RPMI7951 (cell line): Measurements from ENCODE around the gene ANKRD55. TPM values are rescaled to one million over a fixed set of nuclear protein-coding genes. Genes with fewer than 3 reads are reported as not detected.
"Not testable (repeated sequence)": the region's sequence is repeated elsewhere in the genome, so short reads cannot be mapped to it uniquely, and the experiment has no call there.

Experiments
- DNase-seq: peaks from one replicate; pipeline ENCODE4 v3.0.0-alpha.2; 2012; ENCODE audit warnings: low read depth
- total RNA-seq: library from RNA; depleted of rRNA; stranded (reverse); fragments of >200 nt; shearing (Covaris generic); gene quantifications from 2 replicates; pipeline ENCODE4 v1.2.3, GENCODE V29; 2014

ANKRD55 gene
- total RNA-seq, 1 experiment from 2014 or later: 0.24 TPM

DNA sequence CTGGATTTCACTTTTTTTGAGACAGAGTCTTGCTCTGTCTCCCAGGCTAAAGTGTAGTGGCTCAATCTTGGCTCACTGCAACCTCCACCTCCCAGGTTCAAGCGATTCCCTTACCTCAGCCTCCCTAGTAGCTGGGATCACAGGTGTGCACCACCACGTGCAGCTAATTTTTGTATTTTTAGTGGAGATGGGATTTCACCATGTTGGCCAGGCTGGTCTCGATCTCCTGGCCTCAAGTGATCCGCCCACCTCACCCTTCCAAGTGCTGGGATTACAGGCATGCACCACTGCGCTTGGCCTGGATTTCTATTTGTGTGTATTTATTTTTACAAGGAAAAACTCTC, 154.0 kb downstream of the ANKRD55 start:
- not testable (repeated sequence) for DNase-seq

GRCh38 chr5:56078278-56079156, 154.6 kb downstream of the ANKRD55 start:
- DNase-seq: no peak

GRCh38 chr5:56077796-56078233, 155.3 kb downstream of the ANKRD55 start:
- no peak for DNase-seq

DNA sequence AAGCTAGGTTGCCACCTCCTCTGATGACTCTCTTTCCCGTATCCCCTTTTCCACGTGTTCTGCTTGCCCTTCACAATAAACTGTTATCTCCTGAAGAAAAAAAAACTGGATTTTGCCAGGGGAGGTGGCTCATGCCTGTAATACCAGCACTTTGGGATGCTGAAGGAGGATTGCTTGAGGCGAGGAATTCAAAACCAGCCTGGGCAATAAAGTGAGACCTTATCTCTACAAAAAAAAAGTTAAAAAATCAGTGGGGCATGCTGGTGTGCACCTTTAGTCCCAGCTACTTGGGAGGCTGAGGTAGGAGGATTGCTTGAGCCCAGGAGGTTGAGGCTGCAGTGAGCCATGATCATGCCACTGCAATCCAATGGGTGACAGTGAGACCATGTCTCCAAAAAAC, 156.6 kb downstream of the ANKRD55 start:
- no peak for DNase-seq

GRCh38 chr5:56075361-56075760, 157.8 kb downstream of the ANKRD55 start:
- peak; percentile 60 for DNase-seq

GRCh38 chr5:56072863-56073766, 160.0 kb downstream of the ANKRD55 start:
- no peak for DNase-seq

DNA sequence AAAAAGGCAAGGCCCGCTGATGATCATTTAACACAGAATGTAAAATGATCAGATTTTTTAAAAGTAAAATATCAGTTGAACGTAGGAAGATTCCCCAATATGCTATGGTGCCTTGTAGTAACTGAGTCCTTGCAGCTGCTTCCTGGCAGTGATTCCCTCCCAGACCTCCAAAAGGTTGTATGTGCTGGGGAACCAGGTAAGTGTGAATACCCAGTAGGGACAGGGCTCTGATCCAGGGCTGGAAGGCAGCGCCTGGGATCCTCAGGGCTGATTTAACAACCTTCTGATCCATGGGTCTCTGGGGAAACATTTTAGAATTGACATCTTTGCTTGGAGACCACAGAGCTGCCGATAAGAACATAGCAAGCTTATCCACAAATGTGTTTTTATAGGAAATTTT, 161.7 kb downstream of the ANKRD55 start:
- DNase-seq: no peak

GRCh38 chr5:56070851-56071465, 162.2 kb downstream of the ANKRD55 start:
- no peak for DNase-seq

DNA sequence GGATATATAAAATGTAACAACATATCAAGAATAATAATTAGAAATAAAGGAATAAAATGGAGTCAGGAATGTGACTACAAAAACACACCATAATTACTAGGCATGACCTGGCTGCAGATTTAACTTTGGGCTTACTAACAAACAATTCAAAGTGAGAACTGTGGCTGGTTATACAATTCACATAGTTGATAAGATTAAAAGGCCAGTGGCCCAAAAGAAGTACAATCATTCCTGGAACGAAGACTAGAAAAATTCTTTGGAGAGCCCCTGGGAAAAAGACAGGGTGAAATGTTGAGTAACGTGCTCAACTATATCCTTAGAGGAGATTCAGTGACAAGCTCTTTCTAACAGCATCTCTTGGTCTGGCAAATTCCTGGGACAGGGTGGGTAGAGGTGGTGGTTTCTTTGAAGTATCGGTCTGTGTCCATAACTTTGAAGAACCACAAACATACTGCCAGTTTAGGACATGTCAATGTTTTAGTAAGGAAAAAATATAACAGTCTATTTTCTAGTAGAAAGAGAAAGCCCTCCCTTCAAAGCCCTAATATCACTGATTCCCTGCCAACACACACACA, 163.4 kb downstream of the ANKRD55 start:
- DNase-seq: no peak

- no peak for DNase-seq
Observed at GRCh38 chr5:56066931-56067450, 166.1 kb downstream of the ANKRD55 start.

GRCh38 chr5:56064984-56065383, 168.1 kb downstream of the ANKRD55 start:
- DNase-seq: no peak

DNA sequence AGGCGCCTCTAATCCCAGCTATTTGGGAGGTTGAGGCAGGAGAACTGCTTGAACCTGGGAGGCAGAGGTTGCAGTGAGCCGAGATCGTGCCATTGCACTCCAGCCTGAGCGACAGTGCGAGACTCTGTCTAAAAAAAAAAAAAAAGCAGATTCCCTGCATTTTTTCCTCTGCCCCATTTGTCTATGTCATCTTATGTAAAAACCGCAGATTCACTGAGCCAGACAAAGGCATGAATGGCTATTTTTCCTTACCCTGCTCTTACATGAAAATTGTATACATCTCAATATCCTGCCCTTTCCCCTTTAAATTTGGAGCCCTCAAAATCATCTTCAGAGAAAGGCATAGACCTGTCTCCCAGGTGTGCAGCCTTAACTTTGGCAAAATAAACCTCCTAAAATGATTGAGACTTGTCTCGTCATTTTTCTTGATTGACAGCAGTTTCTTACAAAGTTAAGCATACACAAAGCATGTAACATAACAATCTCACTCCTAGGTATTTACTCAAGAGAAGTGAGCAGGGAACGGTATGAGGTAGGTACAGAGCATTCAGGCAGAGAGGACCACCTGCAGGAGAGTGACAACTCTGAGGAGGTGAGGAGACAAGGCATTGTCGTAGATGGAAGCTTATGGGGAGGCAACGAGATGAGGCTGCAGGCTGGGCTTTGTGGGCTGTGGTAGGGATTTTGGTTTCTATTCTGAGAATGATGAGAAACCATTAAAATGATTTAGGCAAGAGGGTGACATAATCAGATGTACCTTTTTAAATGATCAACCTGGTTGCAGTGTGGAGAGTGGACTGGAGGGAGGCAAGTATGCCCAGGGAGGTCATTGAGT, 172.6 kb downstream of the ANKRD55 start:
- peak; percentile 49 for DNase-seq

DNA sequence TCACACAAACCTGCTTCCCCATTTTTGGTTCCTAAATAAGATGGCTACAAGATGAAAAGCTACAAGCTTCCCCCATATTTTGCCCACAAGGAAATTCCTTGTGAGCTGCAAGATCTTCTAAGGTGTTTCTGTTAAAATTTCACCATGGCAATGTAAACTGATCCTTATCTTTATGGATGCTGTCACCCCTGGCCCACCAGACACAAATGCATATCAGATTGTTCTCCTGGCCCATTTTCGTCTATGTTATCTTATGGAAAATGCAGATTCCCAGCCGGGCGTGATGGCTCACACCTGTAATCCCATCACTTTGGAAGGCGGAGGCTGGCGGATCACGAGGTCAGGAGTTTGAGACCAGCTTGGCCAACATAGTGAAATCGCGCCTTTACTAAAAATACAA, 173.3 kb downstream of the ANKRD55 start:
- no peak for DNase-seq

DNA sequence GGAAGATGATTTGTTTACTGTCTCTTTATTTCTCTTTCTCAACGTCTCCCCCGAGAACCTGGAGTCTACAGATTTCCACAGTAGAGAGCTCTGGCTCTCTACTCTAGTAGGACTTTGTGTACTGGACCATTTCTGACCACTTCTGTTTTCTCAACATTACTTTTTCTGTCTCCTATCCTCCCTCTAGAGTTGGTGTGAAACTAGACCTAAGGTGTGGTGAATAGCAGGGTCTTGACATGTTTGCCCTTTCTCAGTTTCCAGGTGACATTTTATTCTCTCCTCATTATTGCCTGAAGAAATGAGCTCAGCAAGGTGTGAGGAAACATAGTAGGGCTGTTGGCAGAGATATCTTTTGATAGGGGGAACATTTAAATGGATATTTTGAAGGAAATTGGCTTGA, 176.3 kb downstream of the ANKRD55 start:
- DNase-seq: no peak

- no peak for DNase-seq
Observed at GRCh38 chr5:56055859-56056258, 177.3 kb downstream of the ANKRD55 start.

DNA sequence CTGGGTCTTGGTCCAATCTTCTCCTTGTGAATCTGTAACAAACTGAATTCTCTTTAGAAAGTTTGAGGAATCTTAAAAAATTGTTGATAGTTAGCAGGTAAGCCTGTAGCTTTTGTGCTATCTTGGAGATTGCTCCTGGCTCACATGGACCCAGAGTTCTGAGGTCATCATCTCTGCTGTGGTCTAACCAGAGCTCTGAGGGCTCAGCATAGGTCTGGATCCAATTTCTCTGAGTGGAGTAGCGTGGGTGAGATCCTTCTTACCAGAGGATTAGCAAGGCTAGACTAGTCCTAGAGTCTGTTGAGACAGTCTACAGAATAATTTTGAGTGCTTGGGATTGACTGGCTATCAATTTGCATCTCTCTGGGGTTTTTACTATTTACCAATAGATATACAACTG, 177.8 kb downstream of the ANKRD55 start:
- DNase-seq: no peak

DNA sequence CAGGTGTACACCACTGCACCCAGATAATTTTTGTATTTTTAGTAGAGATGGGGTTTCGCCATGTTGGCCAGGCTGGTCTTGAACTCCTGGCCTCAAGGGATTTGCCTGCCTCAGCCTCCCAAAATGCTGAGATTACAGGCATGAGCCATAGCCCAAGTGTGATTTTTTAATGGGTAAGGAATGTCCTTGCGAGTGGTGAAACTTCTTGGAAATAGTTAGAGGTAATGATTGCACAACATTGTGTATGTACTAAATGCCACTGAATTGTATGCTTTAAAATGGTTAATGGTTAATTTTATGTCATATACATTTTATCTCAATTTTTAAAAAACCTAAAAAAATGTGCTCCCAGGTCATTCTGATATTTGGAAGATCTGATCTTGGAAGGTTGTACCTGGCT, 178.5 kb downstream of the ANKRD55 start:
- DNase-seq: no peak

GRCh38 chr5:56053363-56053762, 179.8 kb downstream of the ANKRD55 start:
- DNase-seq: no peak

DNA sequence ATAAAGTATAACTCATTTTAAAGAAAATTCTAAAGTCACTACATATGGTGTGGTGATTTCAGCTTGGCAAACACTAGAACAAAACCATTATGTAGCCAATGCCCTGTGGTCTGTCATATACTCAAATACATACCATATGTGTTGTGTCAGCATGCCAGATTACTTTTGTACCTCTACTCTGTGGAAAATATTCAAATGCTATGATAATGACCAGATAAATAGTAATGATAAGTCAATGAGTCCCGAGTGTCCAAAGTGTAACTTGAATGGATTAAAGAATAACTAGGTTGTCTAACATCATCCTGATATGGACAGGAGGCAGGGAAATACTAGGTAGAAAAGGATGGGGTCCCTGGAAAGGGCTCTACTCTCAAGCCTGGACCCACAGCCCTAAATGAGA, 180.4 kb downstream of the ANKRD55 start:
- no peak for DNase-seq

DNA sequence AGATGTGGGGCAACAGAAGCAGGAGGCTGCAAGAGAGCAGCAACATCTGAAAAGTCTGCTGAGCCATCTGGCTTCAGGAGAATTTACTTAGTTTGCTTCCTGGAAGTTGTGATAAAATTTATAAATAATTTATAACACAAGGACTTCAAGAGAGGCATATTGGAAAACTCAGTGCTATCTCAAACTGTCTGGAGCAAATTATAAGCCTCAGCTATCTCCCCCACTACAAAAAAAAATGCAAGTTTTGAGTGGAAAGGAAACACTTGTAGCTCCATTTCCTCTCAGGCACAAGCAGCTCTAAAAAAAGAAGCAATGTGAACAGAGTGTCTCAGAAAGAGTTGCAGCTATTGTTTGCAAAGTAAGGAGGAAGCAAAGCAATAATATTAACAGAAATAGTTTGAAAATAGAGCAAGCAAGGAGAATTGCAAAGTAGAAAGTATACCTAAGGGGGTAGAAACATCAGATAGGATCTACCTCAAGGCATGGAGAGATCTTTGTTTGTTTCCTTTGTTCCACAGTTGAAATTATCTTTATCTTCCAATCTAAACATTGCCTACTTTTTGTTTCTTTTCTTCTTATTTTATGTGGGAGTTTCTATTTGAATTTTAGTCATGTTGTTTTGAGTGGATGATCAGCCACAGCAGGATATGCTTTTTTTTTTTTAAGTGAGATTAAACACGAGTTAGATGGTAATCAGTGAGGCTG, 182.4 kb downstream of the ANKRD55 start:
- DNase-seq: no peak
